T-helper 17 cell (primary cell): ENCODE measurements around the gene REEP3. TPM values are rescaled to one million over a fixed set of nuclear protein-coding genes. Genes with fewer than 3 reads are reported as not detected.

Source experiments
- ATAC-seq: fragments of 150-1000 bp; cut with Tn5 transposase; 2 replicates; pipeline ENCODE4 v1.10.0; 2021; ENCODE audit warnings: mild to moderate bottlenecking, moderate library complexity
- DNase-seq, 3 donors: peaks; one replicate each; pipeline versions ENCODE4 v3.0.0 to v3.0.0-alpha.2; 2020 to 2021
- H3K9me3 ChIP-seq: one replicate; pipeline ENCODE4 v1.7.0; 2013; ENCODE audit warnings: low read length, mild to moderate bottlenecking; ENCODE audit not compliant: control insufficient read depth, poor library complexity, severe bottlenecking
- H3K27ac Mint-ChIP-seq: one replicate; pipeline ENCODE4 v1.8.0; 2022; ENCODE audit warnings: mild to moderate bottlenecking, moderate library complexity, mixed read lengths
- H3K27me3 Mint-ChIP-seq: one replicate; pipeline ENCODE4 v1.8.0; 2022; ENCODE audit warnings: mixed read lengths
- H3K36me3 Mint-ChIP-seq: one replicate; pipeline ENCODE4 v1.8.0; 2022; ENCODE audit warnings: low read depth, mixed read lengths
- H3K4me1 Mint-ChIP-seq: one replicate; pipeline ENCODE4 v1.8.0; 2022; ENCODE audit warnings: mild to moderate bottlenecking, mixed read lengths
- H3K4me3 Mint-ChIP-seq: one replicate; pipeline ENCODE4 v1.8.0; 2022; ENCODE audit warnings: mild to moderate bottlenecking, moderate library complexity, mixed read lengths
- total RNA-seq, 4 donors: library from RNA in 2 of 4; stranded (reverse) in 2 of 4; gene quantifications; one replicate each; pipeline ENCODE4 v1.2.3 and lab custom pipeline; 2022 to 2026

Gene REEP3
- total RNA-seq, 2 donors from 2014 or later, result 21.1 TPM

DNA sequence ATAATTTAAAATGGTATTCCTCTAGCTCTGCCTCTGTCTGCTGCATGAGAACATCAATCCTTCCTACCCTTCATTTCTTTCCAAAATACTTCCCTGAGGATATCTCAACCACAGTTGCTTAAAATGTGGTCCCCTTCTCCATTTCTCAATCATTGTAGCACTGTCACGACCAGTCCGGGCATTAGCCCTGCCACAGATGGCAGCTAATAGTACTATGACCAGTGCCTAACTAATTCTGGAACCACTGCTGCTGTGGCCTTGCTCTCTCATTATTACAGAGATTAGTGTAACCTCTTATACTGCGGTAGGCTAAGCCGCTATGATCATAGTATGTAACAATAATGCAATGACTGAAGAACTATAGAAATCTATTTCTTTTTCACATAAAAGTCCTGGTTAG, 66.0 kb downstream of the REEP3 start:
- Mint-ChIP-seq H3K4me1 (peaks cover 12% of the 10 kb centered on the region), H3K4me3 (no peak overlapping the region), H3K27me3 (no peaks in the 10 kb centered on the region), H3K27ac (no peak overlapping the region), H3K36me3 (no peaks in the 10 kb centered on the region)
- no peaks in the 10 kb centered on the region for H3K9me3 ChIP-seq
- ATAC-seq (no peak), DNase-seq (no peak)

DNA sequence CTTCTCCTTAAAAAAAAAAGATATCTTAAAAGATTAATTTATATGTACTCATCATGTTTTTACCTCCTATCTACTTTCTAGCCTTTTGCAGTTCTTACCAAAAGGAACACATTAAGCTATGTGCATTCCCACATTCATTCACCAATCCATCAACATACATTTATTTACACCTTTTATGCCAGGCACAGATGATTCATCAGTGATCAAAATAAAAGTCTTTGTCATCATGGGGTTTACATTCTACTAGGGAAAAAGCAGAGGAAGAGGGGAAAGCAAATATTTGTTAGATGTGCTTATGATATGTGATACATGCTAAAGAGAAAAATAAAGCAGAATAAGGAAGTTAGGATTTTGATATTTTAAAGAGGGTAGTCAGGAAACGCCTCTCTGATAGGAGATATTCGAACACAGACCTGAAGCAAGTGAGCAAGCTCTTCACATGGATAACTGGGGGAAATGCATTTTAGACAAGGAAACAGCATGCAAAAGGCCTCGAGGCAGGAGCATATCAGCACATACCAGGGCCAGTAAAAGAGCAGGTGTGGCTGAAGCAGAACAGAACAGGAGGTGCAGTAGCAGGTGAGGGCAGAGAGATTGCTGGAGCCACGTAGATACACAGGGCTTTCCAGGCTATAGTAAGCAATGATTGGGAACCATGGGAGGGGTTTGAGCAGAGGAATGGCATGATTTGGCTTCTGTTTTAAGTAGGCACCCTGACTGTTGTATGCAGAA, 67.4 kb downstream of the REEP3 start:
- Mint-ChIP-seq H3K4me3 (no peak overlapping the region), H3K4me1 (peaks cover 12% of the 10 kb centered on the region), H3K36me3 (no peaks in the 10 kb centered on the region), H3K27ac (no peak overlapping the region), H3K27me3 (no peaks in the 10 kb centered on the region)
- DNase-seq, result no peak
- H3K9me3 ChIP-seq, result no peaks in the 10 kb centered on the region
- ATAC-seq, result no peak

DNA sequence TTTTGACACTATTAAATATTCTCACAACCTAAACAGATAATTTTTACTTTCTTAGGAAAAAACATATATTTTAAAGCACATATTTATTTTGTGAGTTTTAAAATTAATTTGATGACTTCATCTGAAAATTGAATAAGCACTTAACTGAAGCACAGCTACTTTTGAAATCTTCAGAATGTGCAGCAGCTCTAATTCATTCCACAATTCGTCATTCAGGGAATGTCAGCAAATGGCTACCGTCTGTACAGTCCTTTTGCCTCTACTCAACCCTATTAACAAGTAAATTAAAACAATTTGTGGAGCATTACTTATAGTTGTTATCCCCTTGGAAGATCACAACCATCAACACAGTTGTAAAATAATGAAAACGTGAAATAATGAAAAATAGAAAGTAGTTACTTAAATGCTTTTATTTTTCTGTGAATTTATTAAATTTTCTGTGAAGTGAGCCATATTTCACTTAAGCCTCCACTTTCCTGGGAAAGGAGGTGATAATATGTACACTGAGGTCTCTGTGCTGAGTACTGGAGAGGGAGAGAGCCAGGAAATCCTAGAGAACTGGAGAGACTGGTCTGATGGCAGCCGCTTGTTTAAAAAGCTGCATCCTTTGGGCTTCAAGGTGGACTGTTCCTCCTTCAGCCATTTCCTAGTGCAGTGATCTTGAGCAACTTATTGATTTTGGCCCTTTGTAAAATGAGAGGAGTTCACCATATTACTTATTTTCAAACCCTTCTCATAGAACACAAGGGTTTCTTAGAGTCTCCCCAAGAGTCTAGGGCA, 70.6 kb downstream of the REEP3 start:
- peaks cover 8% of the 10 kb centered on the region for H3K36me3 Mint-ChIP-seq
- no peak for ATAC-seq
- H3K4me3 Mint-ChIP-seq, result no peak overlapping the region
- no peak overlapping the region for H3K27ac Mint-ChIP-seq
- DNase-seq, result no peak
- no peaks in the 10 kb centered on the region for H3K27me3 Mint-ChIP-seq
- H3K9me3 ChIP-seq, result no peaks in the 10 kb centered on the region
- peaks cover 14% of the 10 kb centered on the region for H3K4me1 Mint-ChIP-seq

DNA sequence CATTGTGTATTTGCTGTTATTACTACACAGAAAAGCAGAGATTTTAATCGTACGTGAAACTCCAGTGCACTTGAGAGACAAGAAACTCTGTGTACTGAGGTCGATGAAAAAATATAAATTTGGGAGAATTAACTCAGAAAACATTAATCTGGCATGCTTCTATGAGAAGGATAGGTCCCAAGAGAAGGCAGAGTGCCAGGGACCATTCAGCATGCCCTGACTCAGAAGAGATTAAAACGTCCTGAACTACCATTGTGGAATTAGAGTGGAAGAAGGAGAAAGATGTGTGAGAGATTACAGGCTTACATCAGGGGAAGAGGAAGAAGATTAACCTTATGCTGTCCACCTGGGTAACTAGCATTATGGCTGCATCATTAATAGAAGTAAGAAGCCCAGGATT, 72.4 kb downstream of the REEP3 start:
- no peak for DNase-seq
- peaks cover 18% of the 10 kb centered on the region for H3K4me1 Mint-ChIP-seq
- no peak overlapping the region for H3K27ac Mint-ChIP-seq
- no peaks in the 10 kb centered on the region for H3K27me3 Mint-ChIP-seq
- H3K9me3 ChIP-seq, result no peaks in the 10 kb centered on the region
- no peak overlapping the region for H3K4me3 Mint-ChIP-seq
- peaks cover 11% of the 10 kb centered on the region for H3K36me3 Mint-ChIP-seq
- no peak for ATAC-seq

DNA sequence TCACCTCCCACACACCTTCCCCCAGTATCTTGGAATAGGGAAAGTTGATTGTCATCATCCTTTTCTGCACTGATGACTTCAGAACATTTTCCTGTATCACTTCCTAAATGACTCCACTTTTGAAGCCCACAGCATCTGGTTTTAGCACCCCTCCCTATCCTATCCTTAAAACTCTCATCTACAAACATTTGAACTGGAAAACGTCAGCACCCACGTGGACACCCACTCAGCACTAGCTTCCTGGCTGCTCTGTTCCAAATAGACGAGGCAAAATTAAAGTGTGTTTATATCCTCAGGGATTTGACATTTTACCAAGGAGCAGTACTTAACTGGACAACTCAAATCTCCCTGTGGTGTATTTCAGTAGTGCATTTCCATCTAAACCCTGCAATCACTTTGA, 73.9 kb downstream of the REEP3 start:
- Mint-ChIP-seq H3K27ac (peak overlapping the region; percentile 74), H3K4me1 (peaks cover 17% of the 10 kb centered on the region), H3K36me3 (peaks cover 11% of the 10 kb centered on the region), H3K4me3 (no peak overlapping the region), H3K27me3 (no peaks in the 10 kb centered on the region)
- no peaks in the 10 kb centered on the region for H3K9me3 ChIP-seq
- no peak for ATAC-seq
- no peak for DNase-seq

DNA sequence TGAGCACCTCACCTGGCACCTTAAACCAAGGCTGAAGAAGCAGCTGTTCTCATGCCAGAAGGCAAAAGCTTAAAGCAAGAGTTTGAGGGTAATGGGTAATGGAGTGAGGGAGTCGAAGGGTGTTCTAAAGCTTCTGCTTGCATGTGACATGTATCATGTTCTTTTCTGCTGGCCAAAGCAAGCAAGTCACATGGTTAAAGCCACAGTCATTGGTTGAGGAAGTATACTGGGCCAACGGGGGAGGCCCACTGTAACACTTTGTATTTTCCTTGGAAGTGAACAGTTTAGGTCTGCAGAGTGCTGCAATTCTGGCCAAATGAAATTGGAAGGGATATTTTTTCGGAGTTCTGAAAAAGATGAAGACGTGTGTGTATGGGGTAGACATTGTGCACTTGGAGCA, 75.7 kb downstream of the REEP3 start:
- Mint-ChIP-seq H3K27ac (no peak overlapping the region), H3K4me1 (peaks cover 19% of the 10 kb centered on the region), H3K27me3 (no peaks in the 10 kb centered on the region), H3K4me3 (no peak overlapping the region), H3K36me3 (peaks cover 11% of the 10 kb centered on the region)
- no peak for DNase-seq
- no peaks in the 10 kb centered on the region for H3K9me3 ChIP-seq
- no peak for ATAC-seq

DNA sequence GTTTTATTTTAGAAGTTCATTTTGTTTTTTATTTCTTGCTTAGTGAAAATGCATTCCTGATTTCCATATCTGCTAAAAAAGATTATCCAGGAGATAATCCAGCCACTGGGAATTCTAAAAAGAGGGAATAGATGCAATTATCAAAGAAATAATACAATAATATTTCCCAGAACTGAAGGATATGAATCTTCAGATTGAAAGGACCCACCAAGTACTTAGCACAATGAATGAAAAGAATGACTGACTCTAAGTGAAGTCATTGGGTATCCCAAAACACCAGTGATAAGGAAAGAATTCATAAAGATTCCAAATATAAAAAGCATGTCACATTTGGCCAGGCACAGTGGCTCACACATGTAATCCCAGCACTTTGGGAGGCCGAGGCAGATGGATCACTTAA, 79.3 kb downstream of the REEP3 start:
- no peaks in the 10 kb centered on the region for H3K9me3 ChIP-seq
- Mint-ChIP-seq H3K4me1 (peaks cover 11% of the 10 kb centered on the region), H3K27ac (no peak overlapping the region), H3K36me3 (peaks cover 6% of the 10 kb centered on the region), H3K27me3 (no peaks in the 10 kb centered on the region), H3K4me3 (no peak overlapping the region)
- ATAC-seq (no peak), DNase-seq (no peak)

DNA sequence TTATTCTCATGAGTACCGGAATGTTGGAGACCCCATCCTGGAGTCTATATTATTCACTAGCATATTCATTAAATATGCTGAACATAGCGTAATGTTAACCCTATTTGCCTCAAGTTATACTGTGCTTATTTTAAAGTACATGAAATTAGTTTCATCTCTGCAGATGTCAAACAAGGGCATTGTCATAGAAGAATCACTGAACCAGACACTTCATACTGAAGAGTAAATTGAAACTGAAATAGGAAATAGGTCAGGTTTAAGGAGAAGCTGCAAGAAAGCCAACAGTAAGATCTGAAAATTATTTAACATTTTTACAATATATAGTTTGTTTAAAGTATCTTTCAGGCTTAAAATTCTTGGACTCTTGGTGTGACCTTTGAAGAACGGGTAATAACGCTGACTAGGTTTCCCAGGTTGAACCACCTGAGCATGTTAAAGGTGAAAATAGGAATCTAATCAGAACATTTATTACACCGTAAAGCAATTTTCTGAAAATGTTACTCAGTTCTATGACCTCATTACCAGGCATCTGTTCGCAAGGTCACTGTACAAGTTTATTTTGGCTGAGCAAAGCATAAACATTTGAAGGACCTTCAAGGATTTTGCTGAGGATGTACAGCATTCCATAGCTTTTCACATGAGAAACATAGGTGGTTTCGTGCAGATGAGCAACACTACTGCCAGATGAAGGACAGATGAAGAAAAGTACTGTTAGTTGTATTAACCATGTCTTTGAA, 82.7 kb downstream of the REEP3 start:
- H3K9me3 ChIP-seq, result no peaks in the 10 kb centered on the region
- ATAC-seq (no peak), DNase-seq (no peak)
- no peak overlapping the region for H3K27ac Mint-ChIP-seq
- H3K4me3 Mint-ChIP-seq, result no peak overlapping the region
- no peaks in the 10 kb centered on the region for H3K27me3 Mint-ChIP-seq
- peaks cover 9% of the 10 kb centered on the region for H3K4me1 Mint-ChIP-seq
- peaks cover 2% of the 10 kb centered on the region for H3K36me3 Mint-ChIP-seq

DNA sequence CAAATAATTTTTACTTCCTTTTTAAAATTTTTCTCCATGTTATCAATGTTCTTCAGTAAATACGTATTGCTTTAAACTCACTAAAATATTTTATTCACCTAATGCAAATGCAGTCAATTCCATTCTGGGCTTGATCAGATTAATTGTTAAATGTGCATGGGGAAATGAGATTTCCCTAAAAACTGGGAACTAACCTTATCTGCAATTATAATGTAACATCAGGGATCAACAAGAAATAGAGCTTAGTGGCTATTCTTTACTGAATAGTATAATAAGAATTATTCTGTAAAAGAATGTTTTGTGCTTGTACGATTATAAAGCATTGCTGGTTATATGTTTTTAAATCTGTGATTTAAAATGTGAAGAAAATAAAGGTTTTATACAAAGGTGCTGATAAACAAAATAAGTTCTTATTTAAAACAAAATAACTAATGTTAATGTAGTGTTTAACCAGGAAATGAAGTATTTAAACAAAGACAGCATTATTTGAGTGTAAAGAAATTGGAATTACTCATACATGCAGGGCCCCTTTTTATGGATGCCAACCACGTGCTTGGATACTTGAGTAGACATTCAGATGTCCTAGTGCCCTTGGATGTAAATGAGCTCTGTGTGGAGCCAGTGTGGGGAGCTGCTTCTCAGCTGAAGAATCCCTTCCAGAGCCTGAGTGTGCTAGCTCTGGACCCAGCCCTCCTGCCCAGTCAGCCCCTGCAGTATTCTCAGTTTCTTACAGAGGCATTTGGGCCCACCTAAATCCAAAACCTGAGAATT, 84.2 kb downstream of the REEP3 start:
- H3K4me3 Mint-ChIP-seq, result no peak overlapping the region
- peaks cover 2% of the 10 kb centered on the region for H3K36me3 Mint-ChIP-seq
- no peaks in the 10 kb centered on the region for H3K27me3 Mint-ChIP-seq
- peaks cover 7% of the 10 kb centered on the region for H3K4me1 Mint-ChIP-seq
- H3K9me3 ChIP-seq, result no peaks in the 10 kb centered on the region
- ATAC-seq, result no peak
- H3K27ac Mint-ChIP-seq, result no peak overlapping the region
- DNase-seq, result no peak

DNA sequence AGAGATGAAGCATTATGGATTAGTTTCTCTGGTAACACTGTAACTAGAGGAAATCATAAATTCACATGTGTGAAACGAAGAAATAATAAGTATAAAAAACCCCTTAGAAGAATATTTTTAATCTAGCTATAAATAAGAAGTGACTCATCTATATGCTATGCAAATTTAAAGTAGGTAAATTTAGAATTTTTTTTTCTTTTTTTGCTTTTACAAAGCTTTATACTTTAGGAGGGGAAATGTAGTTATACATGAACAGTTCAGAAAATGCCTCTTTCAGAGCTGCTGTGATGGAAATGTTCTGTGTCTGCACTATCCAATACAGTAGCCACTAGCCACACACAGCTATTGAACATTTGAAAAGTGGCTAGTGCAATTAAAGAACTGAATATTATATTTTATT, 87.3 kb downstream of the REEP3 start:
- Mint-ChIP-seq H3K27ac (no peak overlapping the region), H3K4me1 (peaks cover 3% of the 10 kb centered on the region), H3K27me3 (no peaks in the 10 kb centered on the region), H3K36me3 (peaks cover 2% of the 10 kb centered on the region), H3K4me3 (no peak overlapping the region)
- no peak for DNase-seq
- ATAC-seq, result no peak
- H3K9me3 ChIP-seq, result no peaks in the 10 kb centered on the region

DNA sequence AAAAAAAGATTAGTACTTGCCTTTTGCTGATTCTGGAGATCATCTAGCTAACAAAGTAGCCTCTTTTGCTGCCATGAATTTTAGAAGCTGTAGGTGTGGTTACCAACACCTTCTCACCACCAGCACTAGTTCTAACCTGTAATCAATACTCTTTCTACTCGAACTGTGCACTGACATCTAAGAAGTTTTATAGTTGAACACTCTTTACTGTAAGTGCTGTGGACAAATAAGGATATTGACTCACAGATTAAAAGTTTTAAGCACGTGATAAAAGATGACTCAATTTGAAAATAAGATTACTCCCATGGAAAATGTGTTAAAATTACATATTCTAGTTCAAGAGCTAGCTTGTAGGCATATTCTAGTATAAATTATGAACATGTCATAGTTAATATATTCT, 89.9 kb downstream of the REEP3 start:
- no peak for ATAC-seq
- Mint-ChIP-seq H3K27me3 (no peaks in the 10 kb centered on the region), H3K4me1 (peaks cover 8% of the 10 kb centered on the region), H3K36me3 (peaks cover 6% of the 10 kb centered on the region), H3K27ac (no peak overlapping the region), H3K4me3 (no peak overlapping the region)
- H3K9me3 ChIP-seq, result no peaks in the 10 kb centered on the region
- DNase-seq, result no peak

DNA sequence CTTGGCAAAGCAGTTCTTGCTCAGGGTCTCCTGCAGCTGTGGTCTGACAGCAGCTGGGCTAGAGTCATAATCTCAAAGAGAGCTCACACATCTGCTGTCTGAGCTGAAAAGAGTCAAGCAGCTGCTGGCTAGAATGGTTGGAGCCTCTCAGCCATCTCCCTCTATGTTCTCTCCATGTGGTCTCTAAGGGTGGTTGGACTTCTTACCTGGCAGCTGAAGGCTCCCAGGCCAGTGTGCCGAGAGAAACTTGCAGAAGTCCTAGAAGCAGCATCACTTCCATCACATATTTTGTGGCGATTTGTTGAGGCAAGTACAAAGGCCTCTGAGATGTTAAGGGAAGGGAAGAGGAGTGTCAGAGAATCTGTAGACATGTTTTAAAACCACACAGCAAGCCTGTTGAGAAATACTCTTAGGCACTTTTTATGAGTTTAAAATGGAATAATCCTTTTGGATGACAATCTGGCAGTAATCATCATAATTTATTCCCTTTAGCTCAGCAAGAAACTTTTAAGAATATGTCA, 93.2 kb downstream of the REEP3 start:
- Mint-ChIP-seq H3K36me3 (peaks cover 7% of the 10 kb centered on the region), H3K4me3 (no peak overlapping the region), H3K27me3 (no peaks in the 10 kb centered on the region), H3K27ac (peak overlapping the region; percentile 65), H3K4me1 (peaks cover 6% of the 10 kb centered on the region)
- DNase-seq (no peak), ATAC-seq (no peak)
- H3K9me3 ChIP-seq, result no peaks in the 10 kb centered on the region

DNA sequence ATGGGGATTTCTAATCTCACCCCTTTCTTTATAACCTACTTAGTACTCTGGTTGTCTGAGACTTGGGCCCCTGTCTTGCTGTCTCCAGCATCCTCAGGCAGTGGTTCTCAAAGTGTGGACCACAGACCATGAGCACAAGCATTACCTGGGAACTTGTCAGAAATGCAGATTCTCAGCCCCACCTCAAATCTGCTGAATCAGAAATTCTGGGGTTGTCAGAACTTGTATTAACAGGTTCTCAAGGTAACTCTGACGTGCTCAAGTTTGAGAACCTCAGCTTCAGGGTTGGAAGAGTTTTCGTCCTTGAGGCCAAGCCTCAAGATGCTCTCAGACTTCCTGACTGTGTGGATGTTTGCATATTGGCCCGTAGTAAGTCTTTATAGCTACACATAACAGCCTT, 97.4 kb downstream of the REEP3 start:
- ATAC-seq (no peak), DNase-seq (no peak)
- Mint-ChIP-seq H3K27me3 (no peaks in the 10 kb centered on the region), H3K4me3 (no peak overlapping the region), H3K27ac (no peak overlapping the region), H3K4me1 (peaks cover 6% of the 10 kb centered on the region), H3K36me3 (peaks cover 8% of the 10 kb centered on the region)
- H3K9me3 ChIP-seq, result no peaks in the 10 kb centered on the region
